Colon (tissue), 2 donors: ENCODE results near the gene FHIT.

Source experiments
- FAIRE-seq: peaks from 2 replicates; lab custom pipeline; 2012; peaks lifted over from hg19 to GRCh38; lab: Jason Lieb, UNC
- donor health status: control.
- donor health status: control.

FHIT gene

DNA sequence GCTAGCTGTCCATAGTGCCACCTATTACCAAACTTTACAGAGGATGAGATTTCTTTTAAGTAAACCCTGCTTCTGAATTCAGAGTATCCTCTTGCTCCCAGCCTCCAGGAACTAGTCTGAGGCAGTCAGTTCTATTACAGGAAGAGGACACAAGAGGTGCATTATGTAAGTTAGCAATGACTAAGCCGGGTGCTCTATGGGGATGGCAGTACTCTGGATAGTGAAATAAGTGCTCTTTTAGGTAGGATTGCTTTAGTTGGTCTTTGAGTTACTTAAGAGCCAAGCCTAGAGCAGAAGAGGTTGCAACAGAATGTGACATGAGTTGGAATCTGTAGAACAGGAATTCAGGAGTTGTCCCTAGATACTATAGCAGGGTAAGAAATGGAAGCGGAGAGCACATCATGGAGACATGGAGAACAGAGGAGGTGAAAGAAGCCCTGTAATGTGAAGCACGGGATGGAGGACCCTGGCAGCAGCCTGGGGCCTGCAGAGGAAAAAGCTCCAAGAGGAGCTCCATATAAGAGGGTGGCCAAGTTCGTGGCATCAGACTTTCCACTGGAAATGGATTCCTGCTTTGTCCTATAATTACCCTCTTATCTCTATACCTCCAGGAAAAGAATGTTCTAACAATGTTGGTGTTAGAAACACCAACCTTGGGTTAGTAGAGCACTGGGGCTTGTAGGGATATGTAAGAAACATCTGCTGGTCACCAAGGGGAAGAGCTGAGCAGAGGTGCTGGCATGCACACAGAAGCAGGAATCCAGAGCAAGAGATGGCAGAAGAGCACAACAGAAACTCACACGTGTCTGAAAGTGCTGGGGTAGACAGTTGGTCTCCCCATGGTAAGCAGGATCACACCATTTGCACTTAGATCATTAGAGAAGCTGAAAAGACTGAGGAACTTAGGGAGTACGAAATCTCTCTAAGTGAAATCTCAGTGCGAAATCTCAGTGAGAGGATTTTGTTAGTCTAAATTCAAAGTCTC is 851.1 kb downstream of the FHIT start:
- FAIRE-seq, result no peak

- no peak for FAIRE-seq
Observed at GRCh38 chr3:60399292-60399691, 852.0 kb downstream of the FHIT start.

DNA sequence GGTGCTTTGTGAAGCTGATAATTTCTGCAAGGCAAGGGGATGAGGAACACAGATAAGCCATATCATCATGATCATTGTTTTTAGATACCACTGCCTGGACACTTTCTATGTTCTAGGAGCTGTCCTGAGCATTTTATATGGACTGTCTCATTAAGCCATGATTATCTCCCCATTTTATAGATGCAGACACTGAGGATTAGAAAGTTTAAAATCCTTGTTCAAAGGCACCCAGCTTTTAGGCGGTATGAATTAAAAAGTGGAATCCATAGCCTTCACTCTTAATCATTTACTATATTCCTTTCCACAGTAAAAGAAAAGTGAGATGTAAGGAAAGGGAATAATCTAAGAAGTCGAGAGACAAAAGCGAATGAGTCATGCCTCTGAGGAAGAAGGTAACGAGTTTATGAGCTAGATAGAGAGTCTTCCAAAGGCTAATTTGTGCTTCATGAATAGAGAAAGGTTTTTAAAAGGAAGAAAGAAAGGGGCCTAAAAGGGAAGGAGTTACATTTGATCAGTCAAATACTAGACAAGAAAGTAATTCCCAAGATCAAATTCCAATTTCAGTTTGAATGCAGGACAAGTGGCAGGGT is 856.0 kb downstream of the FHIT start:
- FAIRE-seq, result no peak

DNA sequence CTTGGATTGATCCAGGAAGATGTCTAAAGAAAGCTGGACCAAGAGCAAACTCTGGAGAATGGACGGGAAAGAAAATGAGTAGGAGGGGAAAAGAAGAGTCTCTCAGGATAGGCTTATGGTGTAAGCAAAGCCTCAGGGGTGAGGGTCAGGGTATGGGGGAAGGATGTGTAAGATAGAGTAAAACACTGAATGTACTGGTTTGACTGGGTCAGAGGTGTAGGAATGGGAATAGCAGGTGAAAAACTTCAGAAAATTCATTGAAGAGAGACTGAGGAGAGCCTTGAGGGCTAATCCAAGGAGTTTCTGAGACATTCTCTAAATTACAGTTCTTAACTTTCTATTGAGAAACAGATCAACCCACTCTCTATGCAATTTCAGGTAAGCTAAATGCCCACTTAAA is 857.3 kb downstream of the FHIT start:
- no peak for FAIRE-seq

DNA sequence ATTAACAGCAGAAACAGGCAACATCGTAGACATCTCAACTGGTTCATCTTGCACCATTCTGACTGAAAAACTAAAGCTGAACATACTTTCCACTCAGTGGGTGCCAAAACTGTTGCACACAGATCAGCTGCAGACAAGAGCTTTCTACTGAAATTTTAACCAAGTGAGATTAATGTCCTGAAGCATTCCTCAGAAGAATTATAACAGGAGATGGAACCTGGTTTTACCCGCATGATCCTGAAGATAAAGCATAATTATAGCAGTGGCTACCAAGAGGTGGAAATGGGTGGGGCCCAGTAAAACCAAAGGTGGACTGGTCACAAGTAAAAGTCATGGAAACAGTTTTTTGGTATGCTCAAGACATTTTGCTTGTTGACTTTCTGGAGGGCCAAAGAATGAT is 858.8 kb downstream of the FHIT start:
- no peak for FAIRE-seq

DNA sequence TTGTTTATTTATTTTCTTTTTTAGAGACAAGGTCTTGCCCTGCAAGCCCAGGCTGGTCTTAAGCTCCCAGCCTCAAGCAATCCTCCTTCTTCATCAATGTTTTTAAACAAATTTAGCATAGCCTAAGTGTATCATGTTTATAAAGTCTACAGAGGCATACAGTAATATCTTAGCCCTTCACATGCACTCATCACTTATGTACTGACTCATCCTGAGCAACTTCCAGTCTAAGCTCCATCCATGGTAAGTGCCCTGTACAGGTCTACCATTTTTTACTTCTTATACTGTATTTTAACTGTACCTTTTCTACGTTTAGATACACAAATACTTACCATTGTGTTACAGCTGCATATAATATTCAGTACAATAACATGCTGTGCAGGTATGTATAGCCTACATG is 860.0 kb downstream of the FHIT start:
- FAIRE-seq, result no peak

- FAIRE-seq, result no peak
Observed at GRCh38 chr3:60388731-60389130, 862.5 kb downstream of the FHIT start.

- no peak for FAIRE-seq
Observed at GRCh38 chr3:60386306-60386705, 864.9 kb downstream of the FHIT start.

DNA sequence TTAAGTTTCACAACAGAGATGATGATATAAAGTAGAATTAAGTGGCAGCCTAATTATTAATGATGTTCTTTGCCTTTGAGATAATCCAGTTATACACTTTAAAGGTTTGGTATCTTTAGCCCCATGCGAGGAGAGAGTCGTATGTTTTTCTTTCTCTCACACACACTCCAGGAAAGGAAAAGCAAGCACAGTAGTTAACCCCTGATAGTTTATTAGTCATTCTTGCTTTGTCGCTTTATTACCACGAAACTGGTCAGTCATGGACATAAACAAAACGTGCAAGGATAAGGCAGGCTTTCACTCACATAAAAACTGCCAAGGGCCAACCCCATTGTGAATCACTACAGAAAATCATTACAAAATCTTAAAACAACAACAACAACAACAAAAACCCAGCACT is 866.9 kb downstream of the FHIT start:
- no peak for FAIRE-seq

- FAIRE-seq, result no peak
Observed at GRCh38 chr3:60383345-60383744, 867.9 kb downstream of the FHIT start.

DNA sequence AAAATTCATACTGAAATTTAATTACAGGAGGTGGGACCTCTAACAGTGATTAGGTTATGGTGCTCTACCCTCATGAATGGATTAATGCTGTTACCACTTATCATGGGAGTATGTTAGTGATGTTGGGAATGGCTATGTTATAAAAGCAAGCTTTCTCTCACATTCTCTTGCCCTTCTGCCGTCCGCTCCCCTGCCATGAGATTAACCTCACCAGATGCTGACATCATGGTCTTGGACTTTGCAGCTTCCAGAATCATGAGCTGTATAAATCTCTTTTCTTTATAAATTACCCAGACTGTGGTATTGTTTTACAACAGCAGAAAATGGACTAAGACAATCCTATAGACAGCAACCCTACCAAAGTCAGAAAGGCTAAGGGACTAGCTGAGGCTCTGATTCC is 884.8 kb downstream of the FHIT start:
- FAIRE-seq, result no peak

- no peak for FAIRE-seq
Observed at GRCh38 chr3:60365360-60365759, 885.9 kb downstream of the FHIT start.

DNA sequence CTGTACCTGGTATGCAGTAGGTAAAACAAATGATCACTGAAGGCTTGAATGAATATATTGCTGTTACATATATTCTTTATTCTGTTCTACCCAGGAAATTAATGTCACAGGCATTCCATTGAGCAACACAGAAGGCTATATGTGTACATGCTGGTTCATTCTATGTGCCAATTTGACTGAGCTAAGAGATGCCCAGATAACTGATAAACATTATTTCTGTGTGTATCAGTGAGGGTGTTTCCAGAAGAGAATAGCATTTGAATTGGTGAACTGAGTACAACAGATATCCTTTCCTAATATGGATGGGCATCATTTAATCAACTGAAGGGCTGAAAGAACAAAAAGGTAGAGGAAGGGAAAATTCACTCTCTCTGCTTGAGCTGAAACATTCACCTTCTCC is 886.8 kb downstream of the FHIT start:
- no peak for FAIRE-seq

- no peak for FAIRE-seq
Observed at GRCh38 chr3:60363817-60364216, 887.4 kb downstream of the FHIT start.

GRCh38 chr3:60355825-60356224 is 895.4 kb downstream of the FHIT start:
- FAIRE-seq, result no peak

DNA sequence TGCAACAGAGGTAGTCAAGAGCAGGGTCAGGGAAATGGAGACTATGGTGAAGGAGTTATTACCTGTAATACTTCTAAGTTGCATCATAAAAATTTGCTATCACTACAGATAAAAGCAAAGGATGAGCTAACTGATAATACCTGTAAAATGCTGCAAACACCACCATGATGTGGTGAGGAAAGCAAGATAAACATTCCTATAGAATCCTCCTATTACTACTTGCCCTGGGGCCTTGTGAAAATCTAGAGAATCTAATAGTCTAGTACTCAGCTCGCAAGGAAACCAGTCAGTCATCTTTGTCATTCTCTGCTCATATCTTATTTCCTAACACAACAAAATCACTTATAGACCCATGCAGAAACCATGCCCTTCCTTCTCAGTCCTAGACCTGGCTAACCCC is 899.8 kb downstream of the FHIT start:
- no peak for FAIRE-seq

DNA sequence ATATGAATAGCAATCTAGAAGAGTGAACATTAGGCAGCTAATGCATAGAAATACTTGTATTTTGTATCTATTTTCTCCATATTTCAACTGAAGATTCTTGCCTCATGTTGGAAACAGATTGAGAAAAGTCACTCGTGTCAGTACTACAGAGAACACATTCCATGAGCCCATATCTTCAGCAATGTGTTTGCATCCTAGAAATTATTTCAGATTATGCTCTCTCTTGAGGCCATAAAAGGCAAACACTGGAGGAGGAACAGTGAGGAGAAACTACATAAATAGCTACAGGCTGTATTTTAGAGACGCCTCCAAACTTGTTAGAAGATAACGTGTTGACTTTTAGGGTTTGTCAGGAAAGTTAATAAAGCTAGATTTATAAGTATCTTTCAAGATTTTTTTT is 906.9 kb downstream of the FHIT start:
- FAIRE-seq, result no peak

DNA sequence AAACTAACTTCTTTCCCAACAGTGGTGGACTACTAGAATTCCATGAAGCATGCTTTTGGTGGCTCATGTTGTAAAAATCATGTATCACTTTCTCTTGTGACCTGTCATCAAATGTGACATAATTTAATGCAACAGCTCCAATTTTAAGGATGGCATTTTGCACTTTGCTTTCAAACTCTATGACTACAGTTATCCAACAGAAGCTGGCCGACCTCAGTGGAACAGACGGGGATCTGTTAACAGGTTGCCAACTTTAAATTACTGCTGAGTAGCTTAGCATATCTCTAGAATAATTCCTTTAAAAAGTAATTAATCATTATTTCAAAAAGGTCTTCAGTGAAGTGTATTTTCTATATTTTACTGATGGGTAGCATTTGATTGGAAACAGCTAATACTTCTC is 907.4 kb downstream of the FHIT start:
- no peak for FAIRE-seq

- FAIRE-seq, result no peak
Observed at GRCh38 chr3:60339304-60339703, 911.9 kb downstream of the FHIT start.

DNA sequence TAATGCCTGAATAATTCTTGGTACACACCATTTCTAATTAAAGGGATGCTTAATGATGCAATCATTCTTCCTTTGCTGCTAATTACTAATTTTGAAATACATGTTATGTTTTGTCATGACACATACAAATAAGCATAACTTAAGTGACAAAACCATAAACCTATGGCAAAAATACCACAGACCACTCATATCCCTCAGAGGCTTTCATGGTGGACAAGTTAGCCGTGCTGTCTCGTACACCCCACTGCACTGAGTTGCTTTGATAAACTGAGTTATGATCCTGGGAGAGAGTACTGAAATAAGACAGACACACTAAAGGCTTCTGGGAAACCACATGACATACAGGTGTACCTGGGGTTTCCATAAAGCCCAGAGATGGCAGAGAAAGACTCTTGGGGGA is 913.8 kb downstream of the FHIT start:
- FAIRE-seq, result no peak

DNA sequence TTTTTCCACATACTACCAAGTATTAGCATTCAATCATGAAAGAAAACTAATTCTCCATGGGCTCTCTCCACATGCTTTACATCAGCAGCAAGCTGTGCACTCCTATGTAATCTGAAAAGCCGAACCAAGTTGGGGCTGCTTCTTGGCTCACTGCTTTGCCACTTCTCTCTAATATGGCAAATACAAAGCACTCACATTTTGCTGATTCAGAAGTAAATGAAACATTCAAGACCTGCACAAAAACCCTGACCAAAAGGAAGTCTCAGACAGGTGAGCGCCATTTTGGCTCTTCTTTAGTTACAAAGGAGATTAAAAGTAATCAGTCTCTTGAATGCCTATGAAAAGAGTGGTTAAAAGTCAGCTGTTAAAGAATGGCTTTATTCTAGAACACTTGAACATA is 915.2 kb downstream of the FHIT start:
- FAIRE-seq, result no peak

GRCh38 chr3:60333710-60334109 is 917.5 kb downstream of the FHIT start:
- FAIRE-seq, result no peak

- FAIRE-seq, result no peak
Observed at GRCh38 chr3:60330107-60330506, 921.1 kb downstream of the FHIT start.
